ENCODE data around the gene PP2D1.
A peak's percentile ranks its signal among the peaks of the same experiment; 100 is the strongest.
"Not testable (repeated sequence)": the region's sequence is repeated elsewhere in the genome, so short reads cannot be mapped to it uniquely, and the experiment has no call there.

Gene PP2D1

DNA sequence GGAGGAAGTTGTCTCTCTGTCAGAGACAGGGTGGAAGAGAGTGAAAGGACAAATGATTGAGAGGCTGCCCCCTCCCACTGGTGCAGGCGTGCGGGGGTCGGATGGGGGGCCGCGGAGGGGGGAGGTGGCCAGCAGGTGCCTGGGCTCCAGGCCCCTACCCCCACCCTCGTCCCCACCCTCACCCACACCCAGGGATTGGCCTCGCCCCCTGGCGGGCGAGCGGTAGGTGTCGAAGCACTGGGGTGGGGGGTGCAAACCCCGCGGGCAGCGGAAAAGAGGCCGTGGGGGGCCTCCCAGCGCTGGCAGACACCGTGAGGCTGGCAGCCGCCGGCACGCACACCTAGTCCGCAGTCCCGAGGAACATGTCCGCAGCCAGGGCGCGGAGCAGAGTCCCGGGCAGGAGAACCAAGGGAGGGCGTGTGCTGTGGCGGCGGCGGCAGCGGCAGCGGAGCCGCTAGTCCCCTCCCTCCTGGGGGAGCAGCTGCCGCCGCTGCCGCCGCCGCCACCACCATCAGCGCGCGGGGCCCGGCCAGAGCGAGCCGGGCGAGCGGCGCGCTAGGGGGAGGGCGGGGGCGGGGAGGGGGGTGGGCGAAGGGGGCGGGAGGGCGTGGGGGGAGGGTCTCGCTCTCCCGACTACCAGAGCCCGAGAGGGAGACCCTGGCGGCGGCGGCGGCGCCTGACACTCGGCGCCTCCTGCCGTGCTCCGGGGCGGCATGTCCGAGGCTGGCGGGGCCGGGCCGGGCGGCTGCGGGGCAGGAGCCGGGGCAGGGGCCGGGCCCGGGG lies 27.9 kb upstream of the PP2D1 start, which contains the start of gene KAT2B:
Gene KAT2B (plus strand): TSS at position 682 of the 783 bp plus-strand sequence. CDS start 32 bp downstream, at position 714.
- DNase-seq, result peak; percentile 89

DNA sequence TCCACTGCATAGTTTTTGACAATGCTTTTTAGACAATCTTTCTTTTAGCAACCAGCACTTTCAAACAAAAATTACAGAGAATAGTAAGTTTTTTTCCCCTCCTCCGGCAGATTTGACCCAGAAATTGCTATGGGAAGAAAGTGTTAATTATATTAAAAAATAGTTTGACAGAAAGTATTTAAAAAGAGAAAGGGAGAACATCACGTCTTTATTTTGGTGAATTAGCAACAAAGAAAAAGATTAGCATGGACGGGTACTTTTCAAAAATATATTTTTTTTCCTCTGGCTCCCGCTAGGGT lies 27.4 kb upstream of the PP2D1 start:
- DNase-seq, result no peak

DNA sequence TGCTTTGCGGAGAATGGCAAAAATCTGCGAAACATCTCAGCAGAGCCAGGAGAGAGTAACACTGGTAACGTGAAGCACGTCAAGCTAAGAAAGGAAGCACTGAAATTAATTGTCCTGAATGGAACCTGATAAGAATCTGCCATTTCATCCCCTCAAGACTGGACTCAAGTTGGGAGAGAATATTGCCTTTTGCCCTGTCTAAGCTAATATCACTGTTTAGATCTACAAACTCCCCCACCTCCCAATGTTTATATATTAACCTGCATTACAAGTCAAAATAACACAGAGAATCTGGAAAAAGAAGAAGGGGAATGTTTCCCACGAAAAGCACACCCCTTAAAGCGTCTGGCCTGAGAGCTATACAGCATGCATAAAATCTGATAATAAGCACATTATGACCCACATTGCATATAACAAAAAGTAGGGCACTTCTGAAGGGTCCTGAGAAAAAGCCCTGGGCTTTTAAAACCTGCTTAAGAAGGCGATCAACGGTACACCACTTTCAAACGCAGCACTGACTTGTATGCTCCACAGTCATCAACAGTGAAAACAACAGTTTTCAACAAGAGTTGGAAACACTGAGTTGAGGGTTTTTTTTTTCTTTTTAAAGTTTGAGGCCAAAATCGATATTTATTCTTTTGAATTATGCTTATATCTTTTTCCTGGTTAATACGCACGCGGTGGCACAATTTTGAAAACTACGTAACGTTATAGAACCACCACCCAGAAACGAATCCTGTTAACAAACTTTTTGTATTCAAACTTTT lies 26.8 kb upstream of the PP2D1 start:
- no peak for DNase-seq

DNA sequence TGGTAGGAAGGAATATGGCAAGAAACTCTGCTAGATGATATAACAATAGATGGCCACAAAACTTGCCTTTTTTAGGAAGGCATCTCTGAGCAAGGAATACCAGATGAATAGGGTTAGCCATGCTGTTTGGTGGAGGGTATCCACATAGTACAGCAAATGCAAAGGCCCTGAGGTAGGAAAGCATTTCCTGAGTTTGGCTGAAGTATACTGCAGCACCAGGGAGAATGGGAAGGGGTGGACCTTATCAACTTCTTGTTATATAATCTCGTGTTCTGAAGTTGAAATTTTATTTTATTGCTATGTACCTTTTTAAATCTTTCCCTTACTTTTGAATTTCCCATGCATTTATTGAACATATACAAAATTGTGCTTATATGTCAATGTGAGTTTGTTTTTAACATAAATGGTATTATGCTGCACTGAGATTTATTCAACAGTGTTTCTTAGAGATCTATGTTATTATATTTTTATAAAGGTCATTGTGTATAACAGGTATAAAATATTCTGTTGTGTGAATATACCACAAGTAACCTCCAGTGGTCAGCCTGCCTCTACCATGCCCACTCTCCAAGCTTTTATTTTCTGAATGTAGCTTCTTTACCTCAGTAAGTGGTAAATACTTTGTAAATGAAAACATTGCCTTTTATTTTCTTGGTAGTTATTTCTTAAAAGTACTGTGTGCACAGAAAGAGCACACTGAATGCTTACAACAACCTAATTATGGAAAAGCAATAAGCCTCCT lies 25.4 kb upstream of the PP2D1 start:
- DNase-seq, result no peak

DNA sequence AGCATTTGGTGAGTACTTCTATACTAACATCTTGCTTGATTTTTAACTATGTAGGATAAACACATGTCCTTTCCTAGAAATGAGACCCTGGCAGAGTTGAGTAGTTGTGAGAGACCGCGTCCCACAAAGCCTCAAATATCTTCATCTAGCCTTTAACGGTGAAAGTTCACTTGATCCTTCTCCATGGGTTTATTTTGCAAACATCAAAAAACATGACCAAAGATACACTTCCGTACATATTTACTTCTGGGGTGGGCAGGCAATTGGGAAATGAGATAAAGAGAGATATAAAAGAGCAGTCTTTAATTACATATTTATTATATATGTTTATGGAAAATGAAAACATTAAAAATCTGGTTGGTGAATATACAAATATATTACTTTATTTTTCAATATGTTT lies 23.0 kb upstream of the PP2D1 start:
- DNase-seq, result no peak

DNA sequence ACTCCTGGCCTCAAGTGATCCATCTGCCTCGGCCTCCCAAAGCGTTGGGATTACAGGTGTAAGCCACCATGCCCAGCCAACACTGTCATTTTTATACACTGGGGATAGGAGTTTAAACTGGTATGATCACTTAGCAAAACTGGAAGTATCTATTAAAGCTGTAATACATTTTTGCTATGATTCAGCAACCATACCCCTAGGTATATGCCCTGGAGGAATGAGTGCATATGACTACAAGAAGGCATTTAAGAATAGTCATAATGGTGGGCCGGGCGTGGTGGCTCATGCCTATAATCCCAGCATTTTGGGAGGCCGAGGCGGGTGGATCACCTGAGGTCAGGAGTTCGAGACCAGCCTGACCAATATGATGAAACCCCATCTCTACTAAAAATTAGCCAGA lies 19.9 kb upstream of the PP2D1 start:
- not testable (repeated sequence) for DNase-seq

DNA sequence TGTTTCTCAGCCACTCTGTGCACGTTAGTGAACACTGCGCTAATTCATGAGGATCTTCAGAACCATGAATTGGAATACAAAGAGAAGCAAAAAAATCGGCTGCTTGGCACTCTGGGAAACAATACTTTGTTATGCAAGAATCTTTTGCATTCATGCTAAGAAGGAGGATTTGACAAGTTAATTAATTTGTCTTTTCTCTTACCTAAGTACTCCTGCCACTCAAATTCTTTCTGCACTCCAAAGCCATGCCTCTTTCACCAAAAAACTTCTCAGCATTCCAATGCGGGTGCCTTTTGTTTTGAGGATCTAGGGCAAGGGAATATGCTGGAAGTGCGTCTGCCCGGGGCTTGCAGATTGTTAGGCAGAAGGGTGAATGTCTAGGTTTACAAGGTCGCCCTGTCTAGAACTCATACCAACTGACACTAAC lies 16.9 kb upstream of the PP2D1 start:
- DNase-seq, result no peak

DNA sequence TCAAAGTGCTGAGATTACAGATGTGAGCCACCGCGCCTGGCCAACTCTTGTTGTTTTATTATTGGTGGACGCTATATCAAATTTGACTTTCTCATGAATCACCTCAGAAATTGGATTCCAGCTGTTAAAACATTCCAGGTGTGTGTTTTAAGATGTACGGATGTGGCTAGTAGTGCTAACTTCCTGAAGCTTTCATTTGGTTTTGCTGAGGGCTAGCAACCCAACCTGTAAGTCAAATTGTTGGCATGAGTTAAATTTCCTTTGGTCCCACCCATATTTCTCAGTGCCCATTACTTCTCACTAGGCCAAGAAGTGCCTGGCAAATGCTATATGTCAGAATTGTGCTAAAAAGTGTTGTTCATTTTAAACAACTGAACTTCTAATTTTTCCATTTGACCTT lies 15.1 kb upstream of the PP2D1 start:
- DNase-seq, result no peak

DNA sequence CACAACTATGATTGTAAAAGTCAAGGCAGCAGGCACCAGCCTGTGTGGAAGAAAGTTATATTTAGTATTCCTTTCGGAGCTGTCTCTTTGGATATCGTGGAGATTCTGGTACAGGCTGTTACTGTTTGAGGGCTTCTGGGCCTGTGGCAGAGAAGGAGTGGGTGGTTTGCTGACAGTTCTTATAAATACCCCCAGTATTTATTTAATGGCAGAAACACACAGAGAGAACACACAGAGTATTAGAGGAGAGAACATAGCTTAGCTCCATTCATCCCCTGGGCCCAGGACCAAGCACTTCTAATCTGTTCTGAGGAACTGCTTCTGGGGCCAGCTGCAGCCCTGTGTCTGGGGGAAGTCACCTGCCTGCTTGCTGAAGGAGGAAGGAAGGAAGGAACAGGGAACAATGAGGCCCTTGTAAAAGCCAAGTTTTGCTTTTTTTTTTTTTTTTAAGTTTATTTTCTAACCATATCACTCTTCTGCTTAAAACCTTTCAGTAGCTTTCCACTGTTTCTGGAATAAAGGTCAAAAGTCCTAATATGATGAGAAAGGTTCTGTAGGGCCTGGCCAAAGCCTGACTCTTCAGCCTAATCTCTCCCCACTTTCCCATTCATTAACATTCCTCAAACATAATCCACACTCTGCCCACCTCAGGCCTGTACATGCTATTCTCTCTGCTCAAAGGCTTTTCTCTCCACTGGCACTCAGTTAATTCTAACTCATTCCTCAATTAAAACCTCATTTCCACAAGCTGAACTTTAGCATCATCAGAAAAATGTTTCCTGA lies 11.8 kb upstream of the PP2D1 start:
- no peak for DNase-seq

DNA sequence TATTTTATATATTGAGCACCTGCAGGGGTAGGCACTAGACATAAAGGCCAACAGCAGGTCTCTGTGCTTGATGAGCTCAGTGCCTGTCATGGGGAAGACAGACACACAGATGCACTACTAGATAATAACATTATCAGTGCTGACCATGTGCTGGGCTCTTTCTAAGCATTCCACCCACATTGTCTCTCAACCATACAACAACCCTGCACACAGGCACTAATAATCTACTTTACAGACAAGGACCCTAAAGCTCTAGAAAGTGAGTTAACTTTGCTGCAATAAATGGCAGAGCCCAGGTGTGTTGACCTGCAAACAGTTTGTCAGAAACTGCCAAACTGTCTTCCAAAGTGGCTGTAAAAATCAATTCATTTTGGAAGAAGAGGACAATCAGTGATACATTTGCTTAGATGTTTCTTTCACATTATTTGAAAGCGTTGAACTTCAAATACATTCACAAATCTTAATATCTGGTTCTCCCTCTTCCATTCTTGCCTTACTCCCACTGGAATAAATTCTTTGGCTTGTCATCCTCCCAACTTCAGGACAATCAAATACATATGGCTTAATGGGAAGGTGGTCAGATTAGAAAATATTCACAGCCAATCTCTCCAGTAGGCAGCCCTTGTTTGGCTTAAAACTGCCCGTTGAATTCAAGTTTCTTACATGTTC lies 11.0 kb upstream of the PP2D1 start:
- DNase-seq, result no peak

DNA sequence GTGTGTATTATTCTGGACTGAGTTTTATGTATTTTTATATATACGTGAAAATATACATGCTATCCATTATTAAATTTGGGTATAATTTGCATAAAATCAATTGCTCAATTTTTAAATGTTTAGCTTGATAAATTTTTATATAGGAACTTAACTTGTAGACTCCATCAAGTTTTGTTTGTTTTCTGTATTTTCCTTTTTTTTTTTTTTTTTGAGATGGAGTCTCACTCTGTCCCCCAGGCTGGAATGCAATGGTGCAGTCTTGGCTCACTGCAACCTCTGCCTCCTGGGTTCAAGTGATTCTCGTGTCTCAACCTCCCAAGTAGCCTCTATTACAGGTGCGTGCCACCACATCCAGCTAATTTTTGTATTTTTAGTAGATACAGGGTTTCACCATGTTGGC lies 4.0 kb upstream of the PP2D1 start:
- not testable (repeated sequence) for DNase-seq

DNA sequence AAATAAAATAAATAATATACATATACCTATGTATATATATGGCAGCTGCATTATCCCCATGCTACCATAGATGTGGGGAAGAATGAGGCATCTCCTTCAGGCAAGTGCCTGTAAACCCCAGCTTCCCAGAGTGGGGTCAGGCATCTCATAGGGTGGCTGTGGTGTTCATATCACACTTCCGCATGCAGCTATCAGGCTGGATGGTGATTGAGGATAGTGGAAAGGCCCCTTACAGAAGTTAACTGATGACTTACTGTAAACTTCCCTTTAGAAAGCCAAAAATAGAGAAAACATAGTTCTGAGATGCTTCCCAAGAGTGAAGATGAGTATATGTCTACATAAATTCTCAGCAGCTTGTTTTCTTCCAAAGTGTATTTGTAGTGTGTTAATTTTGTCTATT lies 3.5 kb upstream of the PP2D1 start:
- no peak for DNase-seq

DNA sequence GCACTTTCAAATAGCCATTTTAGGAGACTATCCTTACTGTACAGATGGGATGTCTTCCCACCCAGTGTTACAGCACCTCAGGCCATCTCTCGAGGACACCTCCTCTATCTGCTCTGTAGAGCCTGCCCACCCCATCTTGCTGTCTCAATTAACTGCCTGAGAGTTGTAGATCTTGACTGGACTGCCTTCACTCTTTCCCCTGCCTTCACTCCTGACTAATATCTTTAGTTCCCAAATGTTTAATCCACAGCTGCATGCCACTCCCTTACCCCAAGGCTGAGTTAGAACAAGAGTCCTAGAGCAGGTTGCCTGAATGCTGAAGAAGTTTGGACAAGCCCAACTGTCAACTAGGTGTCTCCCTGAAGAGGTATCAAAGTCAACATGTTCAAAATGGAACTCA lies 1.3 kb upstream of the PP2D1 start:
- DNase-seq, result no peak

DNA sequence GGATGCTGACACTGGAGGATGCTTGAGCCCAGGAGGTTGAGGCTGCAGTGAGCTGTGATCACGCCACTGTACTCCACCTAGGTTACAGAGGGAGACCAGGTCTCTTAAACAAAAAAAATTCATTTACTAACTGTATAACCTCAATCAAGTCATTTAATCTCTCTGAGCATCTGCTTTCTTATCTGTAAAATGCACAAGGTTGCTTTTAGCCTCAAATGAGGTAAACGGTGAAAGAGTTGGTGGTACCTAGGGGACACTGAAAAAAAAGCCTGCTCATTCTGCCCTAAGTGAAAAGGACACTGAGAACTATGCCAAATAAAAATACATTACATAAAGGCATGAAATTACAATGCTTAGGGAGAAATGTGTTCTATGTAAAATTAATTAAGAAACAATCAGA lies 3.4 kb downstream of the PP2D1 start:
- DNase-seq, result no peak

DNA sequence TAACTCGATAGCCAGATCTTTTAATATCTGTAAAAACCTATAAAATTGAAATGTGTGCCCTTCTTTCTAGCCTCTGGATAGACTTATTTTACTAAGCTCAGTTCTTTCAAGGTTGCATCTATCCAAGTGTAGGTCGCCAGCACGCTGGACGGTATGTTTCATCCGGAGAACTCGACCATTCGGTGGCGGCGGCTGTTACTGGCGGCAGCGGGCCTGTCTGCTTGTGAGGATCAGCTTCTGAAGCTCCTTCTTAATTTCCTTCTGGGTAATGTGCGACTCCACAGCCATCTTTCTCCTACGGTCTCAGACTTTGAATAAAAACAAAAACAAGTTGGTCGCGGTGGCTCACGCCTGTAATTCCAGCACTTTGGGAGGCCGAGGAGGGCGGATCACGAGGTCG lies 4.1 kb downstream of the PP2D1 start:
- no peak for DNase-seq

DNA sequence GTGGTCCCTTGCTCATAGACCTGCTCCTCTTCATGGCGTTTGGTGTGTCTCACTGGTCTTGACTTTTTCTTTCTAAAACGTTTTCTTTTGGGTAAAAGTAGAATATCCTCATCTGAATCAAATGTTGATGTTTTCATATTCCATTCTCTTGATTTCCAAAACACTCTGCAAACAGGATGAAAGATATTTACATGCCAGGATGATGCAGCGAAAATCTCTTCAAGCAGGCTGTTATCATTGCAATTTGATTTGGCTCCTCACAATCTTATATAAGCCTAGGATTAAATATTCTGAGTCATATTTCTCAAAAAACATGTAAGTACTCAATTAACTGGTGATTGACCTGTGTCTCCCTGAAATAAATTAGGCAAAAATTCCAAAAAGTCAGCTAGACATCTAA lies 10.1 kb downstream of the PP2D1 start:
- no peak for DNase-seq

DNA sequence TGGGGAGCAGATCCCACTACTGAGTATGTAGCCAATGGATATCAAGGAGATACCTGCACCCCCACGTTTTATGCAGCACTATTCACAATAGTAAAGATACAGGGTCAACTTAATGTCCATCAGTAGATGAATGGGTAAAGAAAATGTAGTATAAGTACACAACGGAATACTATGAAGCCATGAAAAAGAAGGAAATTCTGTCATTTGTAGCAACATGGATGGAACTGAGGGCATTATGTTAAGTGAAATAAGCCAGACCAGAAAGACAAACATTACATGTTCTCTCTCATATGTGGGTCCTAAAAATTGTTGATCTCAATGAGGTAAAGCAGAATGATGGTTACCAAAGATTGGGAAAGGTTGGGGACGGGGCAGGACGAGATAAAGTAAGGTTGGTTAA lies 14.6 kb downstream of the PP2D1 start:
- no peak for DNase-seq

DNA sequence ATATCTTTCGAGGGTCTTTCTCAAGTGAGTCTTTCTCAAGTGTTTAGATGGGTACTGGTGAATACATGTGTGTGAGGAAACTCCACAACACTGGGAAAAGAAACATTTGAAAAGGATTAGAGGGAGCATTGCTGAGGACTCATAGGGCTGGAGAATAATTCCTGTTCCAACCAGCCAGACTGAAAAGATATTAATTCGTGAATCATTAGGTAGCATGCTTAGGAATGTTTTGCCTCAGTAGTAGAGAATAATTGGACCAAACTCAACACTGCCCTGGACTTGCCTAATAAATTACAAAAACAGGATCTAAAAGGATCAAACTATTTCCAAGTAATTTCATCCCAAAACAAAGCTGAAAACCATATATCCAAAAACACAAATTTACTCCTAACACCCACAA lies 17.3 kb downstream of the PP2D1 start:
- DNase-seq, result no peak

DNA sequence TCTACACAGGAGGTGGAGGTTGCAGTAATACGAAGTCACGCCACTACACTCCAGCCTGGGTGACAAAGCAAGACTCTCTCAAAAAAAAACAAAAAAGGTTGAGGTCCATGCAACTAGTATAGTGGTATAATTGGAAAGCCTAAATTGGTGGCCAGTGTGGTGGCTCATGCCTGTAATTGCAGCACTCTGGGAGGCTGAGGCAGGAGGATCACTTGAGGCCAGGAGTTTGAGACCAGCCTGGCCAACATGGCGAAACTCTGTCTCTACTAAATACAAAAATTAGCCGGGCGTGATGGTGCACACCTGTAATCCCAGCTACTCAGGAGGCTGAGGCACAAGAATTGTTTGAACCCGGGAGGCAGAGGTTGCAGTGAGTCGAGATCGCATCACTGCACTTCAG lies 23.2 kb downstream of the PP2D1 start:
- not testable (repeated sequence) for DNase-seq

DNA sequence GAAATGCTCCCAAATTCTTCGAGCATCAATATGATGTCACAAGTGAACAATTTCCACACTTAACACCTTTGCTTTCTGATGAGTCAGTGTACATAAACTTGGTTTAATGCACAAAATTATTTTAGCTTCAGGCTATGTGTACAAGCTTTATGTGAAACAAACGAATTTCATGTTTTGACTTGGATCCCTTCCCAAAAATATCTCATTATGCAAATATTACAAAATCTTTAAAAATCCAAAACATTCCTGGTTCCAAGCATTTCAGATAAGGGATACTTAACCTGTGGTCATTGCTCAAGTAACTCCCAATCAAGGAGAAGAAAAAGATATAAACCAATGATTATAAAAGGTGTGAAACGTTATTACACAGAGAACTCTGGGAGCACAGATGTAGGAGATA lies 40.0 kb downstream of the PP2D1 start:
- DNase-seq, result no peak

DNA sequence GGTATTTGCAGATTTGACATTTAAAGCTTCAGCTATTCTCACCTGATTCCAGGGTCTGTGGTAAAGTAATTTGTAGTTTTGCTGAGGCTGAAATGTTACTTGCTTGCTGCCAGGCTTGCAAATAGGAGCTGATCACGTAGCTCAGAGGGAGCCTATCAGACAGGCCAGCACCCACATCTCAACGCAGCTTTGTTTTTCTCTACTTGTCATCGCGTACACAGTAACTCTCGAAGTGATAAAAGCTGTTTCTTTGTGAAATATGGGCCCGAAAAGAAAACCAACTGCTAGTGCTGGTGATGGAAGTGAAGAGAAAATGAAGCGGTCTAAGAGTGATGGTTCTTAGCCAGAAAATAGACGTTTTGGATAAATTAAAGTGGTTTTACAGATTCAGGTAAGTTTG lies 41.7 kb downstream of the PP2D1 start:
- no peak for DNase-seq

DNA sequence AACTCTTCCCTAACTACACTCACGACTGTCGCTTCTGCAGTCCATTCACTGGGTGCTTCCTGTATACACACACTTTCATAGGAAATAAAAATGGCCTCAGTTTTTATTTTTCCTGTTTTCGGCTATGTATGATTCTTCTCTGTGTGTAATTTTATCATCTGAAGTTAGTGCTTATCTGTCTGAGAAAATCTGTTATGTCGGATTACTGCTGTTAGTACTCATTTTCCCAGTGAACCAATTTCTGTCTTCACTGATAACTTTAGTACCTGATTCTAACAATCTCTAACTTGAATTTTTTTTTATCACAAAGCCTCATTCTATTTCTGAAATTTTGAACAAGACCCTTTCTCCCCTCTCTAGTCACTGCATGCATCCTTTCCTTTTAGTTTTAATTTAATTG lies 44.3 kb downstream of the PP2D1 start:
- no peak for DNase-seq

DNA sequence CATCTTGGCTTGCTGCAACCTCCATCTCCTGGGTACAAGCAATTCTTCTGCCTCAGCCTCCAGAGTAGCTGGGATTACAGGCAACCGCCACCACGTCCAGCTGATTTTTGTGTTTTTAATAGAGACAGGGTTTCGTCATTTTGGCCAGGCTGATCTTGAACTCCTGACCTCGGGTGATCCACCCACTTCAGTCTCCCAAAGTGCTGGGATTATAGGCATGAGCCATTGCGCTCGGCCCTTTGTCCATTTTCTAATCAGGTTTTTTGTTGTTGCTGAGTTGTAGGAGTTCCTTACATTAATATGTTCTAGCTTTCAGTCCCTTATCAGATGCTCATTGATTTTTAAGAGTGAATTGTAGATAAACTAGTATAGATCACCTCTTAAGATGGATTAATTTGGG lies 44.9 kb downstream of the PP2D1 start:
- no peak for DNase-seq
